Measurements from ENCODE around the gene SLC16A11. TPM values are rescaled to one million over a fixed set of nuclear protein-coding genes. Genes with fewer than 3 reads are reported as not detected.

Gene SLC16A11
- polyA plus RNA-seq, 4 donors, result 0.37 to 0.93 (median 0.45) TPM

- no peak for DNase-seq (ENCODE audit: low read depth in 4 of 4, low spot score in 3 of 4)
These were observed 14.8 kb downstream of the SLC16A11 start for GRCh38 chr17:7029096-7029495.

- no peak for DNase-seq (ENCODE audit: low read depth in 4 of 4, low spot score in 3 of 4)
These were observed 16.6 kb downstream of the SLC16A11 start for GRCh38 chr17:7027335-7027734.

- DNase-seq (ENCODE audit: low read depth in 4 of 4, low spot score in 3 of 4), result no peak
These were observed 17.3 kb downstream of the SLC16A11 start for GRCh38 chr17:7026471-7027115.

- no peak for DNase-seq (ENCODE audit: low read depth in 4 of 4, low spot score in 3 of 4)
These were observed 18.6 kb downstream of the SLC16A11 start for GRCh38 chr17:7025245-7025644.

GRCh38 chr17:7024402-7024785, 19.5 kb downstream of the SLC16A11 start:
- no peak for DNase-seq (ENCODE audit: low read depth in 4 of 4, low spot score in 3 of 4)

GRCh38 chr17:7023576-7024401, 20.1 kb downstream of the SLC16A11 start:
- no peak for DNase-seq (ENCODE audit: low read depth in 4 of 4, low spot score in 3 of 4)

GRCh38 chr17:7022781-7023571, 20.9 kb downstream of the SLC16A11 start, which contains the start of gene BCL6B:
Gene BCL6B, plus strand, starts transcription at chr17:7023050. Its CDS starts 622 bp downstream, at chr17:7023672.
- no peak for DNase-seq (ENCODE audit: low read depth in 4 of 4, low spot score in 3 of 4)

GRCh38 chr17:7021993-7022778, 21.7 kb downstream of the SLC16A11 start:
- no peak for DNase-seq (ENCODE audit: low read depth in 4 of 4, low spot score in 3 of 4)

- no peak for DNase-seq (ENCODE audit: low read depth in 4 of 4, low spot score in 3 of 4)
These were observed 22.8 kb downstream of the SLC16A11 start for GRCh38 chr17:7020894-7021664.

- no peak for DNase-seq (ENCODE audit: low read depth in 4 of 4, low spot score in 3 of 4)
These were observed 23.9 kb downstream of the SLC16A11 start for GRCh38 chr17:7019839-7020519.

GRCh38 chr17:7019367-7019766, 24.5 kb downstream of the SLC16A11 start:
- no peak for DNase-seq (ENCODE audit: low read depth in 4 of 4, low spot score in 3 of 4)

- DNase-seq (ENCODE audit: low read depth in 4 of 4, low spot score in 3 of 4), result no peak
These were observed 25.4 kb downstream of the SLC16A11 start for GRCh38 chr17:7018331-7018964.

- no peak for DNase-seq (ENCODE audit: low read depth in 4 of 4, low spot score in 3 of 4)
These were observed 26.1 kb downstream of the SLC16A11 start for GRCh38 chr17:7017827-7018200.

- DNase-seq (ENCODE audit: low read depth in 4 of 4, low spot score in 3 of 4), result no peak
These were observed 26.7 kb downstream of the SLC16A11 start for GRCh38 chr17:7016886-7017826.

- no peak for DNase-seq (ENCODE audit: low read depth in 4 of 4, low spot score in 3 of 4)
These were observed 27.5 kb downstream of the SLC16A11 start for GRCh38 chr17:7016418-7016817.

- no peak for DNase-seq (ENCODE audit: low read depth in 4 of 4, low spot score in 3 of 4)
These were observed 28.6 kb downstream of the SLC16A11 start for GRCh38 chr17:7014995-7015958.
